HT-29 (cell line): ENCODE measurements around the gene INVS. TPM values are rescaled to one million over a fixed set of nuclear protein-coding genes. Genes with fewer than 3 reads are reported as not detected.
"Not testable (repeated sequence)": the region's sequence is repeated elsewhere in the genome, so short reads cannot be mapped to it uniquely, and the experiment has no call there.

Experiments used
- DNase-seq: peaks from one replicate; pipeline ENCODE4 v3.0.0-alpha.2; 2015; ENCODE audit warnings: low spot score
- total RNA-seq: library from RNA; depleted of rRNA; stranded (reverse); fragments of >200 nt; shearing (Covaris generic); gene quantifications from 2 replicates; pipeline ENCODE4 v1.2.3, GENCODE V29; 2014

The INVS gene
- total RNA-seq, 1 experiment from 2014 or later = 10.4 TPM

- no peak for DNase-seq
Observed at GRCh38 chr9:100125910-100126309, 26.9 kb downstream of the INVS start.

DNA sequence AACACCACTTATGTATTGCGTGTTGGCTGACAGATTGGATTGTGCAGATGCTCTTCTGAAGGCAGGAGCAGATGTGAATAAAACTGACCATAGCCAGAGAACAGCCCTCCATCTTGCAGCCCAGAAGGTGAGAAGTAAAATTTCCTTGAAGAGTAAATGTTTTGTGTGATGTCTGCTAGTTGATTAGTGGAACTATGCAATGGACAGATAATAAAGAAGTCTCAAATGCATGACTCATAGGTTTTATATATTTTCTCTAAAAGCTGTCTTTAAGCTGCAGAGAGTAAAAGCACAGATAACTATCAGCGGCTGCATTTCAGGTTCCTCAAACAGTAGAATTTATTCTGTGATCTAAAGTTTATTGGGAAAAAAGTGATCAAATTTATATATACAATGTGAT, 27.4 kb downstream of the INVS start:
- no peak for DNase-seq

DNA sequence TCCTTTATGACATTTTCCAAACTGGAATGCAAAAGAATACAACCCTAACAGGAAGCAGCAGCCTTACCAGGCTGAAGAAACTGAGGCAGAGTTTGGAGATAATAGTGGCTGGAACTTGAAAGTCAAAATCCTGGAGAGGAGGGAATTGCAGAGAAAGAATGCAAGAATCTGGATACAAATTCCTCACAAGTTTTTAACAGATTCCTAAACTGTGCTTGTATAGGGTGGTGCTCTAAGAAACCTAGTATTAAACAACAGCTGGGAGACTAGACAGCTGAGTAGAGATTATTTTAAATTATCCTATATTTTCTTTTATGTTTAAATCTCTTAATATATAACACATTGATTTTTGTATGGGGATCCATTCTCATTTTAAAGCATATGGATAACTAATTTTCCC, 30.7 kb downstream of the INVS start:
- no peak for DNase-seq

- DNase-seq = no peak
Observed at GRCh38 chr9:100131216-100131615, 32.2 kb downstream of the INVS start.

- no peak for DNase-seq
Observed at GRCh38 chr9:100131875-100132430, 32.9 kb downstream of the INVS start.

DNA sequence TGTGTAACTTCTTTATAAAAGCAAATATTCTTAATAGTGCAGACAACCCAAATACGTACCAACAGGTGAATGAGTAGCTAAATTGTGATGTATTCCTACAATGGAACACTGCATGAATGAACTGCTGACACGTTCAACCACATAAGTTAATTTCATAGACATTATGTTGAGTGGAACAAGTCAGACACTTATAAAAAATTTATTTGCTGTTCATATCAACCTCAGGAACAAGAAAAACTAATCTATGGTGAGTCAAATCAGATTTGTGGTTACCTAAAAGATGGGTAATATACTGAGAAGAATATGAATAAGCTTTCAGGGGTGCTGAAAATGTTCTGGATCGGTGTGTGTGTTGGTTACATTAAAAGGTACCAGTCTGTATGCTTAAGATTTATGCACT, 35.7 kb downstream of the INVS start:
- no peak for DNase-seq

GRCh38 chr9:100136799-100137198, 37.8 kb downstream of the INVS start:
- peak; percentile 11 for DNase-seq

DNA sequence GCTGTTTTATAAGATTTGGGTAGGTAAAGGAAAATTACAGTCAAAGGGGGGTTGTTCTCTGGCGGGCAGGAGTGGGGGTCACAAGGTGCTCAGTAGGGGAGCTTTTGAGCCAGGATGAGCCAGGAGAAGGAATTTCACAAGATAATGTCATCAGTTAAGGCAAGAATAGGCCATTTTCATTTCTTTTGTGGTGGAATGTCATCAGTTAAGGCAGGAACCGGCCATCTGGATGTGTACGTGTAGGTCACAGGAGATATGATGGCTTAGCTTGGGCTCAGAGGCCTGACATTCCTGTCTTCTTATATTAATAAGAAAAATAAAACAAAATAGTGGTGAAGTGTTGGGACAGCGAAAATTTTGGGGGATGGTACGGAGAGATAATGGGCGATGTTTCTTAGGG, 41.3 kb downstream of the INVS start:
- DNase-seq = not testable (repeated sequence)

GRCh38 chr9:100141862-100142261, 42.8 kb downstream of the INVS start:
- DNase-seq = not testable (repeated sequence)

DNA sequence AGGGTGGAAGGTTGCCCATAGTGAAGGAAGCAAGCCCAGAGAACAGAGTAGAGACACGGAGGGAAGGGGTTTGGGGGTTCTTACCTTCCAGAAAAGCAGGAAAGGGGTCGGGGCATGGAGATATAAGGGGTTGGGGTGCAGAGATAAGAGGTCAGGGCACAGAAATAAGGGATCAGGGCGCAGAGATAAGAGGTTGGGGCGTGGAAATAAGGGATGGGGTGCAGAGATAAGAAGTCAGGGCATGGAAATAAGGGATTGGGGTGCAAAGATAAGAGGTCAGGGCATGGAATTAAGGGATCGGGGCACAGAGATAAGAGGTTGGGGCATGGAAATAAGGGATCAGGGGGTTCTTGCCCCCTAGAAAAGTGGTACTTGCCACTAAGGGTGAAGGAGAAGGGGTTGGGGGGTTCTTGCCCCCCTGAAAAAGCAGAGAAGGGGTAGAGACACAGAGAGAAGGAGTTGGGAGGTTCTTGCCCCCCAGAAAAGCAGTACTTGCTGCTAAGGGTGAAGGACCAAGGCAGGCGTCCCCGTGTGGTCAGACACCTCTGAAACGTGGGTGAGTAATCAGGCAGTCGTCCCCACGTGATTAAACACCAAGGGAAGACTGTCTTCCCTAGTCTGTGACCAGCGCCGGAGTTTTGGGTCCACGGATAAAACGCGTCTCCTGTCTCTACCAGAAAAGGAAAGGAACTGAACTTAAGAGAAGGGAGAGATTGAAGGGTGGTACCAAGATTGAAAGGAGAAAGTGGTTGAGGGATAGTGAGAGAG, 46.3 kb downstream of the INVS start:
- DNase-seq = not testable (repeated sequence)

- not testable (repeated sequence) for DNase-seq
Observed at GRCh38 chr9:100145976-100146375, 46.9 kb downstream of the INVS start.

GRCh38 chr9:100150214-100150613, 51.2 kb downstream of the INVS start:
- no peak for DNase-seq

DNA sequence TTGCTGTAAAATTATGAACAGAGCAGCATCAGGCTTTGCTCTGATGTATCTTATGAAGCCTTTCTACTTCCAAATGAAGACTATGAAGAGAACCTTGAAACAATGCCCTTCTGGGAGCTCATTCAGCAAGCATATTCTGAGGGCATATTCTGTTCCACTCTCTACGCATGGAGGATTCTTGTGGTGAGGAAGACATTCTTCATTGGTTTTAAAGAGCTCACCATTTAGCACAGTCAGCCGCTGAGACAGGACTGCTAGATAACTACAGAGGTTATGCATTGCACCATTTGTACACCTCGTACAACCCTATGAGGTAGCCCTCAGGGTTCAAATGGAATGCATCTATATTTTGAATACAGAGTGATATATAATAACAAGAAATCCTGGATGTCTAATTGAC, 61.0 kb downstream of the INVS start:
- DNase-seq = no peak

DNA sequence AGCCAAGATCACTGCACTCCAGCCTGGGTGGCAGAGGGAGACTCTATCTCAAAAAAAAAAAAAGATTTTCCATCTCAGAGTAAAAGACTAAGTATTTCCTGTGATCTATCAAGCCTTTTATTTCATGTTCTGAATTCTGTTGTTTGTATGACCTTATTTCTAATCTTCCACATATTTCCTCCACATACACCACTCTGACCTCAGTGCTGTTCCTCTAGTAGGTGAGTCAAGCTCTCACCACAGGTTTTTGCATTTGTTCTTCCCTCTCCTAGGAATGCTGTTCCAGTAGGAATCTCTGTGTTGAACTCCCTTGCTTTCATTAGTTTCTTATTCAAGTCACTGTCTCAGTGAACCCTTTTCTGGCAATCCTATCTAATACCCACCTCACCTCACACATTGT, 68.1 kb downstream of the INVS start:
- DNase-seq = no peak

DNA sequence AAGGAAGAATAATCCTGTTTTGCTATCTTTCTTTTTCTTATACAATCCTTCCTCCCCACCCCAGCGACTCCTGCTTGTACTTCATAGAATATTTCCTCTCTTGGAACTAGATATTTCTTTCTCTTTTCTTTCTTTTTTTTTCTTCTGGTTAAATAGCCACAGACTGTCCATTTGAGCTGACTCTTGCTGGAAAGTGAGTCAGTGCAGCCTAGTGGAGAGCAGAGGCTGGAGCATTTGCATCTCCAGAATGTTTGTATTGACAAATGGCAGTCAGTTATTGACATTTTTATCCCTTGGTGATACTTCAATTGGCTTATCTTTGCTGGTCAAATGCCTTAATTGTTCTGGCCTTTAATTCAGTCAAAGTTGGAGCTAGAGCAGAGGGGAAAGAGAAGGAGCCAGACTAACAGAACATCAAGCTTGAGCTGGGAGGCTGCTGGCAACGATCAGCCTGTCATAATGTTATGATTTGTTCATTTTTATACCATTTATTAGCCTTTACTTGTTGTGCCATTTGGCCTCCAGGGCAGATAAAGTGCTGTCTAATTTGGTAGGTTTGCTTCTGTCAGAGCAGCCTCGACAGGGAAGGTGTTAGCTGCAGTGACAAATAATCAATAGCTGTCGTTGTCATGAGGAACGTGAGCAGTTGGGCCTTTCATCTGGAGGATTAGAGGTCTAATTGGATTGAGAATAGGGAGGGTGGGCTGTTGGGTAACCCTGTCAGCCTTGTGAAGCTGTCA, 69.0 kb downstream of the INVS start:
- DNase-seq = no peak

GRCh38 chr9:100170085-100170484, 71.0 kb downstream of the INVS start:
- no peak for DNase-seq

GRCh38 chr9:100170556-100170955, 71.5 kb downstream of the INVS start:
- DNase-seq = no peak

- DNase-seq = no peak
Observed at GRCh38 chr9:100186356-100186755, 87.3 kb downstream of the INVS start.

DNA sequence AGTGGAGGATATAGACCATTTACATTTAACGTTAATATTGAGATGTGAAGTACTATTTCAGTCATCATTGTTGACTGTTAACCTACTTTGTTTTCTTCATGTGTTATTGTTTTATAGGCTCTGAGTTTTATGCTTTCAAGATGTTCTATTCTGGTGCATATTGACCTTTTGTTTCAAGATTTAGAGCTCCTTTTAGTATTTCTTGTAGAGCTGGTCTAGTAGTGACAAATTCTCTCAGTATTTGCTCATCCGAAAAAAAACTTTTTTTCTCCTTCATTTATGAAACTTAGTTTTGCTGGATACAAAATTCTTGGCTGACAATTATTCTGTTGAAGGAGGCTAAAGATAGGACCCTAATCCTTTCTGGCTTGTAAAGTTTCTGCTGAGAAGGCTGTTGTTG, 91.3 kb downstream of the INVS start:
- DNase-seq = no peak

DNA sequence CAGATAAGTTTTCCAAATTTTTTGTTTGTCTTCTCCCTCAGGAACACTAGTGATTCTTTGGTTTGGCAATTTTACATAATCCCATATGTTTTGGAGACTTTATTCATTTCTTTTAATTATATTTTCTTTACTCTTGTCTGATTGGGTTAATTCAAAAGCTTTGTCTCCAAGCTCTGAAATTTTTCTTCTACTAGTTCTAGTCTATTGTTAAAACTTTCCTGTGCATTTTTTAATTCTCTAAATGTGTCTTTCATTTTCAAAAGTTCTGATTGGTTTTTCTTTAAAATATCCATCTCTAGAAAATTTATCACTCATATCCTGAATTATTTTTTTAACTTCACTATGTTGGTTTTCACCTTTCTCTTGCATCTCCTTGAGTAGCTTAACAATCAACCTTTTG, 92.2 kb downstream of the INVS start:
- no peak for DNase-seq

DNA sequence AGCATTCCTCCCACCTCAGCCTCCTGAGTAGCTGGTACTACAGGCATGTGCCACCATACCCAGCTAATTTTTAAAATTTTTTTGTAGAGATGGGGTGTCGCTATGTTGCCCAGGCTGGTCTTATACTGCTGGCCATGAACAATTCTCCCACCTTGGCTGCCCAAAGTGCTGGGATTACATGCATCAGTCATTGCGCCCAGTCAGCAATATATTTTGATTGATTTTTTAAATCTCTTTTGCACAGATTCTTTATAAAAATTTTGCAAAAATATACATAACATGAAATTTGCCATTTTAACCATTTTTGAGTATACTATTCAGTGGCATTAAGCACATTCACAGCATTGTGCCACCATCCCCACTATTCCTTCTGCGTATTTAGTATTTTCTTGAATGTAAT, 94.0 kb downstream of the INVS start:
- no peak for DNase-seq

DNA sequence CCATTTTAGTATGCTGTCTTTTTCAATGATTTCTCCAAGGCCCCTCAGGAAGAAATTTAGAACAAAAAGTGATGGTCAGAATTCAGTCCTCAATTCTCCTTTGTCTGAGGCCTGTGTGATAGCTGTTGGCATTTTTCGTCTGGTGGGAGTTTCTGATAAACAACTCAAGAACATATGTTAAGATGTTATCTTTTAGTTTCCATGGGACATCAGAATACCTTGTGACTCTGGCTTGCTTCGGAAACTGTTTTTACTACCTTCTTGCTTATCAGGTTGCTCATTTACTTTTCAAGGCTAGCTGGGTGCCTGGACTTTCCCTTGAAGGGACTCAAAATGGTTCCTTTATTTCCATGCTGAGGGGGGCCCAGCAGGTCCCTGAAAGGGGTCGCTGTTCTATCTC, 97.2 kb downstream of the INVS start:
- no peak for DNase-seq

GRCh38 chr9:100196828-100197227, 97.8 kb downstream of the INVS start:
- no peak for DNase-seq
